NCI-H524 treated with DMSO at 0.1 percent for 48 hours (cell line): Measurements from ENCODE around the gene BBS4.

ENCODE experiments used
- DNase-seq: peaks from one replicate; lab custom pipeline; 2025; lab: John Stamatoyannopoulos, UW

BBS4 gene

GRCh38 chr15:72760590-72761260, 74.7 kb downstream of the BBS4 start:
- DNase-seq, result no peak

- no peak for DNase-seq
Measured at GRCh38 chr15:72764656-72765055, 78.6 kb downstream of the BBS4 start.

- no peak for DNase-seq
Measured at GRCh38 chr15:72766025-72766424, 80.0 kb downstream of the BBS4 start.

- no peak for DNase-seq
Measured at GRCh38 chr15:72766780-72767179, 80.8 kb downstream of the BBS4 start.

GRCh38 chr15:72770673-72771328, 84.8 kb downstream of the BBS4 start:
- no peak for DNase-seq

GRCh38 chr15:72771329-72771725, 85.3 kb downstream of the BBS4 start:
- no peak for DNase-seq

GRCh38 chr15:72774696-72775383, 88.8 kb downstream of the BBS4 start:
- no peak for DNase-seq

GRCh38 chr15:72778796-72779195, 92.8 kb downstream of the BBS4 start:
- no peak for DNase-seq

- no peak for DNase-seq
Measured at GRCh38 chr15:72781631-72782030, 95.6 kb downstream of the BBS4 start.

GRCh38 chr15:72782274-72783003, 96.4 kb downstream of the BBS4 start:
- no peak for DNase-seq

GRCh38 chr15:72783004-72783639, 97.1 kb downstream of the BBS4 start:
- DNase-seq, result no peak

GRCh38 chr15:72783640-72784455, 97.8 kb downstream of the BBS4 start, which contains the start of gene ADPGK:
Gene ADPGK, minus strand, starts transcription at chr15:72783758. Its CDS starts 67 bp downstream, at chr15:72783691.
- peak; percentile 59 for DNase-seq

- no peak for DNase-seq
Measured at GRCh38 chr15:72784456-72784876, 98.5 kb downstream of the BBS4 start.

- DNase-seq, result no peak
Measured at GRCh38 chr15:72785432-72785831, 99.4 kb downstream of the BBS4 start.

GRCh38 chr15:72785841-72786240, 99.8 kb downstream of the BBS4 start:
- DNase-seq, result no peak

GRCh38 chr15:72786242-72786641, 100.2 kb downstream of the BBS4 start:
- no peak for DNase-seq

GRCh38 chr15:72786676-72787345, 100.8 kb downstream of the BBS4 start:
- DNase-seq, result no peak

GRCh38 chr15:72787526-72787925, 101.5 kb downstream of the BBS4 start:
- DNase-seq, result no peak
